MCF 10A (cell line): Measurements from ENCODE around the gene SMIM41. TPM values are rescaled to one million over a fixed set of nuclear protein-coding genes. Genes with fewer than 3 reads are reported as not detected.
"Not testable (repeated sequence)": the region's sequence is repeated elsewhere in the genome, so short reads cannot be mapped to it uniquely, and the experiment has no call there.

Experiments used
- BruUV-seq: library from RNA; stranded (reverse); fragments of 400-500 nt; replicated peaks from 2 replicates; lab custom pipeline; 2021; lab: Mats Ljungman, UMichigan
- CTCF ChIA-PET: fragments of 300-600 bp; sonication (Branson Sonifier 250); formaldehyde crosslinking; extraction: SDS; loops from one replicate; lab custom pipeline; 2021; ENCODE audit warnings: antibody characterized with exemption, inconsistent platforms; lab: Yijun Ruan, JAX
- POLR2A ChIA-PET: fragments of 300-600, 350-650 bp; sonication (Branson Sonifier 250); formaldehyde crosslinking; extraction: SDS; loops from one replicate; lab custom pipeline; 2020; ENCODE audit warnings: antibody characterized with exemption, inconsistent platforms; lab: Yijun Ruan, JAX
- DNase-seq: peaks from one replicate; pipeline ENCODE4 v3.0.0-alpha.2; 2018; ENCODE audit not compliant: unreplicated experiment
- H3K27ac Mint-ChIP-seq: one replicate; pipeline ENCODE4 v1.8.0; 2022; ENCODE audit warnings: mild to moderate bottlenecking, low read depth, mixed read lengths; ENCODE audit not compliant: unreplicated experiment
- H3K27me3 Mint-ChIP-seq: one replicate; pipeline ENCODE4 v1.8.0; 2022; ENCODE audit warnings: mixed read lengths; ENCODE audit not compliant: insufficient read depth, unreplicated experiment
- H3K36me3 Mint-ChIP-seq: one replicate; pipeline ENCODE4 v1.8.0; 2022; ENCODE audit warnings: mild to moderate bottlenecking, moderate library complexity, mixed read lengths; ENCODE audit not compliant: insufficient read depth, unreplicated experiment
- H3K4me1 Mint-ChIP-seq: one replicate; pipeline ENCODE4 v1.8.0; 2022; ENCODE audit warnings: mixed read lengths; ENCODE audit not compliant: insufficient read depth, unreplicated experiment
- H3K4me3 Mint-ChIP-seq: one replicate; pipeline ENCODE4 v1.8.0; 2022; ENCODE audit warnings: mild to moderate bottlenecking, moderate library complexity, mixed read lengths; ENCODE audit not compliant: unreplicated experiment
- H3K9me3 Mint-ChIP-seq: one replicate; pipeline ENCODE4 v1.8.0; 2022; ENCODE audit warnings: mixed read lengths; ENCODE audit not compliant: unreplicated experiment
- intact Hi-C: fragments of 100-400 bp; cut with micrococcal nuclease; formaldehyde crosslinking; loops from 2 replicates; pipeline ENCODE4 v1.14.1; 2022
- total RNA-seq: library from RNA; stranded (reverse); gene quantifications from 2 replicates; pipeline ENCODE4 v1.2.3, GENCODE V29; 2022
- TF ChIP-seq, protein P1 (sequence below): fragments of 200-600 bp; IDR thresholded peaks from one replicate; pipeline ENCODE4 v1.8.0; 2022; ENCODE audit warnings: antibody characterized with exemption, mild to moderate bottlenecking; ENCODE audit not compliant: unreplicated experiment

SMIM41 gene
- total RNA-seq, 1 experiment from 2014 or later: not detected

DNA sequence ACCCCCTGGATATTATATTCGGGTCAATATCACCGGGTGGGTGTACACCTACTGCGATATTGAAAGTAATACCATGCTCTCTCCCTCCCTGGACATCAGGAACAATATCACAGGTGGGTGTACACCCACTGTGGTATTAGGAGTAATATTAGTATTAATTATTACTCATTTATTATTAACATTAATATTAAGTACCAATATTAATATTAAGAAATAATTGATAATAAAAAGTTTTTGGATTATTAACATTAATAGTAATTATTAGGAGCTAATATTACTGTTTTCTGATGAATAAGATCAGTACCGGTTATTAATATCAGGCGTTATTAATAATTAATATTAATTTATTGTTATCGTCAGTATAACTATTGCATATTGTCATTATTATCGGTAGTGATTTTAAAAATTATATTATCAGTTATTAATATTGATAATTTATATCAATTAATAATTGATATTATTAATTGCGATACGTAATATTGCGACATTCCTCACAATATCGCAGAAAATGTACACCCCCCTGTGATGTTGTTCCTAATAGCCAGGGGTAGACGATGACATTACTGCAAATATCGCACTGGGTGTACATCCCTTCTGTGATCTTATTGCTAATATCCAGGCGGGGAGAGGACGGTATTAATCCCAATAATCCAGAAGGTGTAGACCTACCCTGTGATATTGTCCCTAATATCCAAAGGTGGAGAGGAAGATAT is 17.0 kb downstream of the SMIM41 start:
- Mint-ChIP-seq H3K9me3 (no peaks in the 10 kb centered on the region), H3K27me3 (peaks cover 77% of the 10 kb centered on the region), H3K4me3 (no peak overlapping the region), H3K4me1 (no peaks in the 10 kb centered on the region), H3K36me3 (peaks cover 5% of the 10 kb centered on the region), H3K27ac (no peak overlapping the region)
- CTCF ChIA-PET: interaction anchor here (1.0 kb wide), 1 partner anchor 70 kb away, joined by 3 read pairs; no protein-coding TSS in a partner anchor
- POLR2A ChIA-PET: no interaction called here
- TF ChIP-seq, protein P1, sequence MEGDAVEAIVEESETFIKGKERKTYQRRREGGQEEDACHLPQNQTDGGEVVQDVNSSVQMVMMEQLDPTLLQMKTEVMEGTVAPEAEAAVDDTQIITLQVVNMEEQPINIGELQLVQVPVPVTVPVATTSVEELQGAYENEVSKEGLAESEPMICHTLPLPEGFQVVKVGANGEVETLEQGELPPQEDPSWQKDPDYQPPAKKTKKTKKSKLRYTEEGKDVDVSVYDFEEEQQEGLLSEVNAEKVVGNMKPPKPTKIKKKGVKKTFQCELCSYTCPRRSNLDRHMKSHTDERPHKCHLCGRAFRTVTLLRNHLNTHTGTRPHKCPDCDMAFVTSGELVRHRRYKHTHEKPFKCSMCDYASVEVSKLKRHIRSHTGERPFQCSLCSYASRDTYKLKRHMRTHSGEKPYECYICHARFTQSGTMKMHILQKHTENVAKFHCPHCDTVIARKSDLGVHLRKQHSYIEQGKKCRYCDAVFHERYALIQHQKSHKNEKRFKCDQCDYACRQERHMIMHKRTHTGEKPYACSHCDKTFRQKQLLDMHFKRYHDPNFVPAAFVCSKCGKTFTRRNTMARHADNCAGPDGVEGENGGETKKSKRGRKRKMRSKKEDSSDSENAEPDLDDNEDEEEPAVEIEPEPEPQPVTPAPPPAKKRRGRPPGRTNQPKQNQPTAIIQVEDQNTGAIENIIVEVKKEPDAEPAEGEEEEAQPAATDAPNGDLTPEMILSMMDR: no peak
- intact Hi-C loops: no loop called here
- no TSS peak for BruUV-seq
- no peak for DNase-seq

DNA sequence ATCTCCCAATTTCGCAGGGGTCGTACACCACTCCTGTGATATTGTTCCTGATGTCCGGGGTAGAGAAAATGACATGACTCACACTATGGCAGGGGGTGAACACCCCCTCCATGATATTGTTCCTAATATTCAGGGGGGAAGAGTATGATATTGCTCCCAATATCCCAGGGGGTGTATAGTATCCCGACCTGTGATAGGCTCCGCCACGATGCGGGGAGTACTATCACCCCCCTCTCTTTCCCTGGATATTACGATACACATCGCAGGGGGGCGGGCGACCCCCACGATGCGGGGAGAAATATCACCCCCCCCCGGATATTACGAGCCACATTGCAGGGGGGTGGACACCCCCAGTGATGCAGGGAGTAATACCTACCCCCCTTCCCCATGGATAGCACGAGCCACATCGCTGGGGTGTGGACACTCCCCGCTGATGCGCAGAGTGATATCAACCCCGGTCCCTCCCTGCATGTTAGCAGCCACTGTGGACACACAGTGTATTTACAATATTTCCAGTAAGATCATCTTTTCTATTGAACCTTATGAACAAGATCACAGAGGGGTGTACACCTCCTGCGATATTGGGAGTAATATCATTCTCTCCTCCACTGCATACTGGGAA is 17.7 kb downstream of the SMIM41 start:
- no TSS peak for BruUV-seq

GRCh38 chr12:52104431-52105089 is 25.1 kb downstream of the SMIM41 start:
- H3K4me3 Mint-ChIP-seq, H3K9me3 Mint-ChIP-seq, H3K27ac Mint-ChIP-seq, intact Hi-C loops, H3K36me3 Mint-ChIP-seq, H3K4me1 Mint-ChIP-seq, POLR2A ChIA-PET, BruUV-seq, DNase-seq, CTCF ChIA-PET: not testable (repeated sequence)
- peaks cover 53% of the 10 kb centered on the region for H3K27me3 Mint-ChIP-seq

More for the DNA sequence above, 17.7 kb downstream of the SMIM41 start:
- H3K4me3 Mint-ChIP-seq: no peak overlapping the region
- POLR2A ChIA-PET: no interaction called here
- CTCF ChIA-PET: interaction anchor here (1.0 kb wide), 1 partner anchor 71 kb away, joined by 3 read pairs; no protein-coding TSS in a partner anchor
- no peaks in the 10 kb centered on the region for H3K9me3 Mint-ChIP-seq
- TF ChIP-seq, protein P1: no peak
- DNase-seq: no peak
- H3K36me3 Mint-ChIP-seq: peaks cover 5% of the 10 kb centered on the region
- peaks cover 77% of the 10 kb centered on the region for H3K27me3 Mint-ChIP-seq
- intact Hi-C loops: no loop called here
- H3K27ac Mint-ChIP-seq: no peak overlapping the region
- no peaks in the 10 kb centered on the region for H3K4me1 Mint-ChIP-seq

- ChIA-PET CTCF (interaction anchor here (0.5 to 3.4 kb wide), 22 partner anchors 10 to 1570 kb away, joined by 3 to 33 read pairs (median 4); partner anchors contain the start of gene TAMALIN), POLR2A (interaction anchor here (0.7 to 1.2 kb wide), 5 partner anchors 84 to 239 kb away, joined by 3 to 5 read pairs (median 3); no protein-coding TSS in a partner anchor)
- intact Hi-C loops: loop anchor here (1.0 kb wide), 1 partner anchor 91 kb away; no protein-coding TSS in a partner anchor
- H3K4me3 Mint-ChIP-seq, H3K9me3 Mint-ChIP-seq, BruUV-seq, H3K4me1 Mint-ChIP-seq, H3K36me3 Mint-ChIP-seq, H3K27ac Mint-ChIP-seq: not testable (repeated sequence)
- TF ChIP-seq, protein P1: peak; percentile 53
- peak; percentile 67 for DNase-seq
- peaks cover 14% of the 10 kb centered on the region for H3K27me3 Mint-ChIP-seq
These were observed 37.0 kb downstream of the SMIM41 start for GRCh38 chr12:52116222-52117125.

DNA sequence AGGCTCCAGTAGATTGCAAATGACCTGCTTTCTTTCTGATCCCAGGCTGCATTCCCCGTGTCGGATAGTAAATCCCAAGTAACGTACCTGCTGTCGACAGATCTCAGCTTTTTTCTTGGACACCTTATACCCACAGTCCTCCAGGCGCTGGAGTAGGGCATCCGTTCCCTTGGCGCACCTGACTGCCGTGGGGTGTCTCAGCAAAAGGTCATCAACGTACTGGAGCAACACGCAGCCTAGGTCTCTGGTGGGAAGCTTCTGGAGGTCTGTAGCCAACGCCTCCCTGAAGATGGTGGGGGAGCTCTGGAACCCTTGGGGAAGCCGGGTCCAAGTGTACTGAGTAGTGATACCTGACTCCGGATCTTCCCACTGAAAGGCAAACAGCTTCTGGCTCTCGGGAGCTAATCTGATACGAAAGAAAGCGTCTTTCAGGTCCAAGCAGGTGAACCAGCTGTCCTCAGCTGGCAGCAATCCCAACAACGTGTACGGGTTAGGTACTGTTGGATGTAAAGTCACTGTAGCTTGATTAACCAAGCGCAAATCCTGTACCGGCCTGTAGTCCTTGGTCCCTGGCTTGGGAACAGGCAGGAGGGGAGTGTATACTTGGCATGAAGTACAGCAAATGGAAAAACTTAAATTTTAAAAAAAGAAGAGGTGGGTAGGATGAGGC is 38.4 kb downstream of the SMIM41 start:
- DNase-seq, H3K4me1 Mint-ChIP-seq, BruUV-seq, H3K4me3 Mint-ChIP-seq, intact Hi-C loops, H3K36me3 Mint-ChIP-seq, H3K9me3 Mint-ChIP-seq, H3K27ac Mint-ChIP-seq: not testable (repeated sequence)
- POLR2A ChIA-PET: interaction anchor here (0.9 kb wide), 1 partner anchor 92 kb away, joined by 3 read pairs; no protein-coding TSS in a partner anchor
- CTCF ChIA-PET: interaction anchor here (0.6 to 3.4 kb wide), 8 partner anchors 8 to 247 kb away, joined by 3 to 33 read pairs (median 4); no protein-coding TSS in a partner anchor
- peaks cover 14% of the 10 kb centered on the region for H3K27me3 Mint-ChIP-seq
